Airway epithelial cell (primary cell): ENCODE results near the gene BCCIP. TPM values are rescaled to one million over a fixed set of nuclear protein-coding genes. Genes with fewer than 3 reads are reported as not detected.

ENCODE experiments used
- total RNA-seq: library from RNA; depleted of rRNA; stranded (reverse); fragments of >200 nt; gene quantifications from 2 replicates; pipeline ENCODE4 v1.2.3, GENCODE V29; 2015

Gene BCCIP
- total RNA-seq, result 67.8 and 71.8 TPM in 2 replicates

DNA sequence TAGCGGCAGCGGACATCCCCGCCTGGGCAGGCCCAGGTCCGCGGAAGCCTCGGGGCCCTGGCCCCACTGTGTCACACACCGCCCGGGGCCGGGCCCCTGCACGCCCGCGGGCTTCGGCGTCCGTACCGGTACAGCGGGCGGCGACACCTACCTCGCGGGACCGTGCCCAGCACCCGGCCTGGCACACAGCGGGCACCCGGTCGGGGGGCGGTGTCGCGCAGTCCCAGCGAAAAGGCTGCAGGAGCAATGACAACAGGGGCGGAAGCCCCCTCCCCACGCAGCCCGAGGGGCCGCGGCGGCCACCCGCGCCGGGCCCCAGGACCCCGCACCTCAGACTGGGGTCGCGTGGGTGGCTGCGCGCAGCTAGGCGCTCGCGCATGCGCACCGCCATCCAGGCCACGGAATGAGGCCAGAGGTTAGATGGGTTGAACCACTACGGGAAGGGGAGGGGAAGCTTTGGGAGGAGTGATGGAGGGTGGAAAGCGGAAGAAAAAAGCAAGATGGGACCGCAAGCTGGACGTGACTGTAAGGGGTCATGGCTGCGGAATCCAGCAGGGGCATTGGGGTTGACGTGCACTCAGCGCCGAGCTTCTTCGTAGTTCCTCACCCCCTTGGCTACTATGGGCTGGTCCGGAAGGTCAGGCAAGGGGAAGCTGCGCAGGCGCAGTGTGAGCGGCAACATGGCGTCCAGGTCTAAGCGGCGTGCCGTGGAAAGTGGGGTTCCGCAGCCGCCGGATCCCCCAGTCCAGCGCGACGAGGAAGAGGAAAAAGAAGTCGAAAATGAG is at the start of gene BCCIP, which contains the start of gene UROS:
TSS of gene BCCIP (plus strand) at position 669 of the 785 bp plus-strand sequence. CDS start at position 681, 12 bp downstream.
TSS of gene UROS (minus strand) at position 381 of the 785 bp plus-strand sequence. CDS start 6,759 bp downstream, outside the sequence.

DNA sequence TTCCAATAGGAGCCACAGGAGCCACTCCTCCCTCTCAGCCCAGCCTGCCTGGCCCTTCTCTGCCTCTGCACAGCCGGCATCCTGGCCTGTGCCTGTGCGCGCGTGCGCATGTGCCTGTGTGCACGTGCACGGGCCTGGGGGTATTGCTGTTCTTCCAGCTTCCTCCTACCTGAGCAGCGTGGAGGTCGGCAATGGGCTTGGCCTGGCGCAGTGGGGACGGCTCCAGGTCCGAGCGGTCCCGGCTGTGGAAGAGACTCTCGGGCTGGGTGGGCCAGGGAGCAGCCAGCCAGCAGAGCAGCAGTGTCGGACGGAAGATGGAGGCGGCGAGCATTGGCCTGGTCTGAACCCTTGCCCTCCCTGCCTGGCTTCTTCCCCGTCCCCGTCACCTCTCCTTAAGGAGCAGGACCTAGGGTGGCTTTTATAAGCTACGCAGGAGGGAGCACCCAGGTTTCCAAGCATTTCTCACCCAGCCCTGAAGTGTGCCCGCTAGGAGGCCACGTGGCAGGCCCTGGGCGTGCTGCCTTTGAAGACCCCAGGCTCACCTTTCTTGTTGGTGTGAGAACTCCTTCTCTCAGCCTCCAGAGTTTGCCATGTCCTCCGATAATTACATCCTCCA is 47.7 kb upstream of the BCCIP start, which contains the start of gene MMP21:
TSS of gene MMP21 (minus strand) at position 331 of the 616 bp plus-strand sequence. CDS start at position 331, 0 bp downstream.

DNA sequence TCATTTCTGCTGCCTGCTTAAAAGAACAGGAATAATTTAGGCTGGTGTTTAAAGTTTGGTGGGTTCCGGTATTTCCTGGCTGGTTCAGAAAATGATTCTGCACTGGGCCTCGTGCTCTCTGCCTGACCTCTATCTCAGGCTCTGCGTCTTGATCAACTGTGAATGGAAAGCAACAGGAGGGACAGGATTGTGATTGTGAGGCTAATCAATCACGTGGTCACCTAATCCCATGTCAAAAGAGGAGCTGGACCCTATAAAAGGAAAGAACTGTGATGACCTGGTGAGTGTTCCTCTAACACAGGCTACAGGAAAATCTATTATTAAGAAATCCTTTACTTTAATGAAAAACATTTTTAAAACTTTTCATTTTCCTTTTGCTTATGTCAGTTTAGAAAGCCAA is 57.8 kb downstream of the BCCIP start, which contains the start of gene DHX32:
TSS of gene DHX32 (minus strand) at position 101 of the 400 bp plus-strand sequence. CDS start 468 bp downstream, outside the sequence.

Other genes starting within 250 kb of the BCCIP start
- gene TEX36, start 140.4 kb upstream of the BCCIP start, total RNA-seq, result not detected in 2 replicates
- 10.5 and 12.1 TPM in 2 replicates for gene EDRF1, start 103.8 kb upstream of the BCCIP start, total RNA-seq
- gene MMP21, start 47.7 kb upstream of the BCCIP start, total RNA-seq, result not detected in 2 replicates
- 58.9 and 72.0 TPM in 2 replicates for gene UROS, start 288 bp upstream of the BCCIP start, total RNA-seq
- gene DHX32, start 57.7 kb downstream of the BCCIP start, total RNA-seq, result 35.1 and 41.3 TPM in 2 replicates
- 6.1 and 10.2 TPM in 2 replicates for gene FANK1, start 73.0 kb downstream of the BCCIP start, total RNA-seq